K562 (cell line): ENCODE data around the gene RAB7A. TPM values are rescaled to one million over a fixed set of nuclear protein-coding genes. Genes with fewer than 3 reads are reported as not detected.
A peak's percentile ranks its signal among the peaks of the same experiment; 100 is the strongest.

Source experiments
- ARID1B ChIP-seq: fragments of 450-650 bp; IDR thresholded peaks from 2 replicates; pipeline ENCODE4 v1.6.1; 2016; ENCODE audit warnings: antibody characterized with exemption, mild to moderate bottlenecking, inconsistent platforms
- ARID2 ChIP-seq: fragments of 450-650 bp; IDR thresholded peaks from 2 replicates; pipeline ENCODE4 v1.6.1; 2017; ENCODE audit warnings: antibody characterized with exemption, mild to moderate bottlenecking
- CBFB ChIP-seq: sonication (generic); formaldehyde crosslinking; IDR thresholded peaks from 2 replicates; pipeline ENCODE4 v1.4.0; 2020; ENCODE audit warnings: mild to moderate bottlenecking, missing genetic modification reagents
- CEBPG ChIP-seq, 3 experiments: fragments of 200-800 bp in 1 of 3; sonication (Bioruptor generic) in 1 of 3; sonication (generic) in 1 of 3; formaldehyde crosslinking in 1 of 3; IDR thresholded peaks in 2 of 3; conservative IDR thresholded peaks in 1 of 3; 2 replicates each; pipeline versions ENCODE4 v1.6.1 to v1.8.0; 2016 to 2022; ENCODE audit warnings: missing compliant biosample characterization in 2 of 3, missing genetic modification characterization in 2 of 3, mild to moderate bottlenecking in 1 of 3, missing genetic modification reagents in 1 of 3
- DMBX1 ChIP-seq: fragments of 250-450 bp; sonication (Bioruptor Pico); IDR thresholded peaks from 2 replicates; pipeline ENCODE4 v1.8.0; 2022; ENCODE audit warnings: inconsistent platforms, mild to moderate bottlenecking, moderate library complexity, borderline replicate concordance
- EGR1 ChIP-seq: fragments of 450-650 bp; conservative IDR thresholded peaks from 2 replicates; pipeline ENCODE4 v1.6.1; 2017; ENCODE audit warnings: mild to moderate bottlenecking
- HMG20B ChIP-seq: fragments of 250-450 bp; sonication (Bioruptor Pico); IDR thresholded peaks from 2 replicates; pipeline ENCODE4 v1.5.0; 2021; ENCODE audit warnings: mild to moderate bottlenecking
- HNRNPUL1 ChIP-seq: fragments of 200-400 bp; formaldehyde crosslinking; IDR thresholded peaks from 2 replicates; pipeline ENCODE4 v1.6.1; 2017; ENCODE audit warnings: low read length
- NCOA2 ChIP-seq, 2 experiments: fragments of 450-650 bp; IDR thresholded peaks; 2 replicates each; pipeline ENCODE4 v1.6.1; 2018; ENCODE audit warnings: mild to moderate bottlenecking in 2 of 2, moderate library complexity in 1 of 2; ENCODE audit not compliant: partially characterized antibody in 2 of 2
- NFRKB ChIP-seq: fragments of 450-650 bp; IDR thresholded peaks from 2 replicates; pipeline ENCODE4 v1.6.1; 2016; ENCODE audit warnings: low read depth
- PHB ChIP-seq: fragments of 250-450 bp; sonication (Bioruptor Pico); IDR thresholded peaks from 2 replicates; pipeline ENCODE4 v1.5.0; 2021
- PHF20 ChIP-seq: fragments of 450-650 bp; IDR thresholded peaks from 2 replicates; pipeline ENCODE4 v1.6.1; 2018; ENCODE audit not compliant: partially characterized antibody
- PHF8 ChIP-seq: fragments of 200-600 bp; sonication (generic); IDR thresholded peaks from 2 replicates; pipeline ENCODE4 v1.6.1; 2012; ENCODE audit warnings: mixed run types, mild to moderate bottlenecking, inconsistent platforms, low read length, moderate library complexity, borderline replicate concordance
- RAD51 ChIP-seq: fragments of 450-650 bp; IDR thresholded peaks from 2 replicates; pipeline ENCODE4 v1.7.1; 2016; ENCODE audit warnings: low read depth, mild to moderate bottlenecking, borderline replicate concordance
- RBFOX2 ChIP-seq: fragments of 200-400 bp; formaldehyde crosslinking; IDR thresholded peaks from 2 replicates; pipeline ENCODE4 v1.6.1; 2017; ENCODE audit warnings: low read depth, mild to moderate bottlenecking, low read length, moderate library complexity
- RFX5 ChIP-seq: IDR thresholded peaks from 2 replicates; pipeline ENCODE4 v1.6.1; 2011; ENCODE audit warnings: low read depth, mild to moderate bottlenecking, improper control_type of control experiment, low read length
- SMARCC2 ChIP-seq: fragments of 450-650 bp; IDR thresholded peaks from 2 replicates; pipeline ENCODE4 v1.6.1; 2017; ENCODE audit warnings: antibody characterized with exemption, moderate library complexity, mild to moderate bottlenecking, low read depth
- SPI1 ChIP-seq: IDR thresholded peaks from 2 replicates; pipeline ENCODE4 v1.6.1; 2011; ENCODE audit warnings: low read depth, low read length, control low read depth, borderline replicate concordance
- TARDBP ChIP-seq: fragments of 450-650 bp; IDR thresholded peaks from 2 replicates; pipeline ENCODE4 v1.6.1; 2016
- TEAD2 ChIP-seq: fragments of 450-650 bp; IDR thresholded peaks from 2 replicates; pipeline ENCODE4 v1.6.1; 2016; ENCODE audit warnings: missing genetic modification characterization, control low read depth, missing compliant biosample characterization
- ZNF408 ChIP-seq: fragments of 250-450 bp; sonication (Bioruptor Pico); IDR thresholded peaks from 2 replicates; pipeline ENCODE4 v1.4.0; 2020; ENCODE audit warnings: low read depth, mild to moderate bottlenecking, moderate library complexity
- ZNF518B ChIP-seq: fragments of 250-450 bp; sonication (Bioruptor Pico); IDR thresholded peaks from 2 replicates; pipeline ENCODE4 v1.5.0; 2021; ENCODE audit warnings: mild to moderate bottlenecking, moderate library complexity
- ZNF780A ChIP-seq: fragments of 250-450 bp; sonication (Bioruptor Pico); IDR thresholded peaks from 2 replicates; pipeline ENCODE4 v1.5.0; 2021; ENCODE audit warnings: mild to moderate bottlenecking
- ZSCAN32 ChIP-seq: fragments of 450-650 bp; formaldehyde crosslinking; IDR thresholded peaks from 2 replicates; pipeline ENCODE4 v1.4.0; 2020; ENCODE audit warnings: mild to moderate bottlenecking, moderate library complexity
- polyA plus RNA-seq, 8 experiments: library from polyadenylated mRNA; depleted of rRNA in 4 of 8; stranded (reverse) in 5 of 8; unstranded in 3 of 8; fragments of >200 nt; fragmentation: Nextera tagmentation in 2 of 8; fragmentation: Illumina TruSeq in 1 of 8; extraction: Ambion mirVana in 2 of 8; extraction: Trizol in 1 of 8; gene quantifications; 2 replicates each; pipeline versions ENCODE4 v1.2.1 to v1.2.3, GENCODE V29; 2011 to 2014; ENCODE audit warnings: inconsistent platforms in 1 of 8, missing spikeins in 1 of 8
- total RNA-seq, 7 experiments: library from RNA; depleted of rRNA in 6 of 7; stranded (reverse); fragments of >200 nt in 6 of 7; fragmentation: Illumina TruSeq in 2 of 7; extraction: Trizol in 2 of 7; gene quantifications; 2 replicates each; pipeline versions ENCODE4 v1.2.1 to v1.2.3, GENCODE V29; 2011 to 2021; ENCODE audit warnings: low replicate concordance in 1 of 7
- TF ChIP-seq, protein P1 (sequence below): fragments of 450-650 bp; IDR thresholded peaks from 2 replicates; pipeline ENCODE4 v1.6.1; 2016; ENCODE audit warnings: antibody characterized with exemption

Gene RAB7A
- total and polyA plus RNA-seq, 9 of the 15 experiments (the other 6 are each of a cell fraction or from before 2014, with no cell fraction given), result 30.9 to 204 (median 72.8) TPM

GRCh38 chr3:128726023-128727016, at the start of gene RAB7A (continued):
- TF ChIP-seq PHF8, result peak; percentile 82; the same call in 1 of the 2 replicates
- TF ChIP-seq HMG20B (CRISPR knock-in tag), result no peak
- TF ChIP-seq RBFOX2, result peak; percentile 94
- no peak for TF ChIP-seq PHB (CRISPR knock-in tag)
- peak; percentile 68 for TF ChIP-seq SPI1
- TF ChIP-seq NCOA2 (IDR thresholded peaks at IDR 0.05; ENCODE audit: partially characterized antibody in 2 of 2), result no peak
- peak; percentile 98 for TF ChIP-seq EGR1
- TF ChIP-seq, protein P1, sequence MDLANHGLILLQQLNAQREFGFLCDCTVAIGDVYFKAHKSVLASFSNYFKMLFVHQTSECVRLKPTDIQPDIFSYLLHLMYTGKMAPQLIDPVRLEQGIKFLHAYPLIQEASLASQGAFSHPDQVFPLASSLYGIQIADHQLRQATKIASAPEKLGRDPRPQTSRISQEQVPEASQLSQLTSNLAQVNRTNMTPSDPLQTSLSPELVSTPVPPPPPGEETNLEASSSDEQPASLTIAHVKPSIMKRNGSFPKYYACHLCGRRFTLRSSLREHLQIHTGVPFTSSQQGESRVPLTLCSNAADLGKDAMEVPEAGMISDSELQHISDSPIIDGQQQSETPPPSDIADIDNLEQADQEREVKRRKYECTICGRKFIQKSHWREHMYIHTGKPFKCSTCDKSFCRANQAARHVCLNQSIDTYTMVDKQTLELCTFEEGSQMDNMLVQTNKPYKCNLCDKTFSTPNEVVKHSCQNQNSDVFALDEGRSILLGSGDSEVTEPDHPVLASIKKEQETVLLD, result 0 out of 2 replicates have a peak, but pooled peaks have one; percentile 42
- no peak for TF ChIP-seq RFX5
- peak; percentile 95 for TF ChIP-seq CEBPG (CRISPR knock-in tag; IDR thresholded peaks at IDR 0.05)
- TF ChIP-seq CEBPG (tag; conservative IDR thresholded peaks at IDR 0.05 in 1 of 2, IDR thresholded peaks at IDR 0.05 in 1 of 2), result peak; percentile 72 to 86
- TF ChIP-seq PHF20, result no peak
- peak; percentile 83 for TF ChIP-seq RAD51
- TF ChIP-seq NFRKB, result 0 out of 2 replicates have a peak, but pooled peaks have one; percentile 24
- TF ChIP-seq ZNF518B (CRISPR knock-in tag), result no peak
- no peak for TF ChIP-seq ARID2
- 0 out of 2 replicates have a peak, but pooled peaks have one; percentile 4 for TF ChIP-seq DMBX1 (CRISPR knock-in tag)
- no peak for TF ChIP-seq CBFB (CRISPR knock-in tag)
- TF ChIP-seq ZSCAN32 (CRISPR knock-in tag), result no peak
- no peak for TF ChIP-seq HNRNPUL1
- no peak for TF ChIP-seq SMARCC2
- TF ChIP-seq ZNF408 (CRISPR knock-in tag), result no peak
- TF ChIP-seq TEAD2, result no peak
- no peak for TF ChIP-seq ZNF780A
- TF ChIP-seq TARDBP, result no peak
- no peak for TF ChIP-seq ARID1B
